ENCODE data around the gene DNAH17.

GRCh38 chr17:78559749-78560368 is 17.3 kb downstream of the DNAH17 start:
- no peak for TF ChIP-seq POLR2A (IDR thresholded peaks at IDR 0.05)
- TF ChIP-seq, protein P1, sequence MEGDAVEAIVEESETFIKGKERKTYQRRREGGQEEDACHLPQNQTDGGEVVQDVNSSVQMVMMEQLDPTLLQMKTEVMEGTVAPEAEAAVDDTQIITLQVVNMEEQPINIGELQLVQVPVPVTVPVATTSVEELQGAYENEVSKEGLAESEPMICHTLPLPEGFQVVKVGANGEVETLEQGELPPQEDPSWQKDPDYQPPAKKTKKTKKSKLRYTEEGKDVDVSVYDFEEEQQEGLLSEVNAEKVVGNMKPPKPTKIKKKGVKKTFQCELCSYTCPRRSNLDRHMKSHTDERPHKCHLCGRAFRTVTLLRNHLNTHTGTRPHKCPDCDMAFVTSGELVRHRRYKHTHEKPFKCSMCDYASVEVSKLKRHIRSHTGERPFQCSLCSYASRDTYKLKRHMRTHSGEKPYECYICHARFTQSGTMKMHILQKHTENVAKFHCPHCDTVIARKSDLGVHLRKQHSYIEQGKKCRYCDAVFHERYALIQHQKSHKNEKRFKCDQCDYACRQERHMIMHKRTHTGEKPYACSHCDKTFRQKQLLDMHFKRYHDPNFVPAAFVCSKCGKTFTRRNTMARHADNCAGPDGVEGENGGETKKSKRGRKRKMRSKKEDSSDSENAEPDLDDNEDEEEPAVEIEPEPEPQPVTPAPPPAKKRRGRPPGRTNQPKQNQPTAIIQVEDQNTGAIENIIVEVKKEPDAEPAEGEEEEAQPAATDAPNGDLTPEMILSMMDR (IDR thresholded peaks at IDR 0.05): peak in 1 of 5 experiments; percentile 22
- TF ChIP-seq POLR2AphosphoS5 (IDR thresholded peaks at IDR 0.05): no peak
- TF ChIP-seq EP300 (IDR thresholded peaks at IDR 0.05; ENCODE audit: low read depth): no peak

Measured in transverse colon (tissue), 4 donors.